Aorta (tissue), 5 donors: Measurements from ENCODE around the gene MPHOSPH9. TPM values are rescaled to one million over a fixed set of nuclear protein-coding genes. Genes with fewer than 3 reads are reported as not detected.
"Not testable (repeated sequence)": the region's sequence is repeated elsewhere in the genome, so short reads cannot be mapped to it uniquely, and the experiment has no call there.

ENCODE experiments used
- ATAC-seq: fragments of 200-7000 bp; cut with Tn5 transposase; one replicate; pipeline ENCODE4 v1.9.1; 2022; ENCODE audit warnings: moderate library complexity; ENCODE audit not compliant: low FRiP score
- DNase-seq, 2 donors: peaks; one replicate each; pipeline ENCODE4 v3.0.0-alpha.2; 2020
- H3K27ac ChIP-seq, 2 donors: one replicate each; pipeline ENCODE4 v1.5.1; 2013; ENCODE audit warnings: low read length in 2 of 2, mild to moderate bottlenecking in 2 of 2, moderate library complexity in 2 of 2, control low read depth in 1 of 2, inconsistent platforms in 1 of 2, low read depth in 1 of 2
- H3K27me3 ChIP-seq, 2 donors: one replicate each; pipeline ENCODE4 v1.6.1; 2013; ENCODE audit warnings: control low read depth in 1 of 2, low read length in 1 of 2, mild to moderate bottlenecking in 1 of 2, moderate library complexity in 1 of 2; ENCODE audit not compliant: insufficient read depth in 2 of 2, control insufficient read depth in 1 of 2
- H3K36me3 ChIP-seq, 2 donors: one replicate each; pipeline ENCODE4 v1.6.1; 2013; ENCODE audit warnings: control low read depth in 1 of 2, low read length in 1 of 2, mild to moderate bottlenecking in 1 of 2; ENCODE audit not compliant: insufficient read depth in 2 of 2, control insufficient read depth in 1 of 2
- H3K4me1 ChIP-seq, 2 donors: one replicate each; pipeline ENCODE4 v1.6.1; 2013; ENCODE audit warnings: low read length in 2 of 2, control low read depth in 1 of 2, mild to moderate bottlenecking in 1 of 2, moderate library complexity in 1 of 2; ENCODE audit not compliant: insufficient read depth in 2 of 2, control insufficient read depth in 1 of 2
- H3K4me3 ChIP-seq, 2 donors: one replicate each; pipeline ENCODE4 v1.5.1; 2013; ENCODE audit warnings: low read length in 2 of 2, control low read depth in 1 of 2, mild to moderate bottlenecking in 1 of 2
- H3K9me3 ChIP-seq: one replicate; pipeline ENCODE4 v1.6.1; 2013; ENCODE audit warnings: mild to moderate bottlenecking, low read length; ENCODE audit not compliant: control insufficient read depth
- WGBS, 2 donors: extraction: QIAGEN DNeasy Blood & Tissue Kit; methylation state at CpG; one replicate each; pipeline ENCODE4 v1.1.7; 2013; 5-methylcytosine and 5-hydroxymethylcytosine counted together
- intact Hi-C, 2 donors: fragments of 100-400 bp; cut with DNase I; formaldehyde crosslinking; loops; one replicate each; pipeline versions ENCODE4 v1.14.2 to v1.15.0; 2022
- polyA plus RNA-seq, 2 donors: library from polyadenylated mRNA; stranded (reverse); fragments of 200-250 nt; gene quantifications; one replicate each; pipeline ENCODE4 v1.2.3, GENCODE V29; 2013
- total RNA-seq, 2 donors: library from RNA; stranded (reverse); fragmentation: NEBNext Ultra II Directional; extraction: Animal tissue kit (Norgen Biotek cat#: 25700); gene quantifications; one replicate each; pipeline ENCODE4 v1.2.1, GENCODE V29; 2021
- donor health status: healthy with polysubstance abuse.
- donor health status: Bipolar disorder and iron deficiency.
- donor health status: DM: no; HTN: no; CAD: no.
- donor health status: DM: no; HTN: no; CAD: no.
- donor health status: DM: yes; HTN: yes; CAD: no.

MPHOSPH9 gene
- total and polyA plus RNA-seq, 4 donors: 2.0 to 25.1 (median 9.3) TPM

- Histone ChIP-seq H3K4me1 (no peaks in the 10 kb centered on the region), H3K27me3 (no peaks in the 10 kb centered on the region), H3K36me3 (no peaks in the 10 kb centered on the region), H3K4me3 (peak overlapping the region; percentile 45 to 68), H3K27ac (peak overlapping the region in 1 of 2 donors; percentile 75), H3K9me3 (no peaks in the 10 kb centered on the region)
- intact Hi-C loops: loop anchor here (2.0 to 10.0 kb wide), 5 partner anchors 81 to 369 kb away; partner anchors contain the start of genes OGFOD2 (in 2 of the 2) and PITPNM2 (in 1 of the 2)
- WGBS, 2 donors: 3 to 4% methylated on average over 42 of the region's 42 CpGs
- peak; percentile 30 for ATAC-seq
- no peak for DNase-seq
These were observed 766 bp upstream of the MPHOSPH9 start for GRCh38 chr12:123233505-123234308.

DNA sequence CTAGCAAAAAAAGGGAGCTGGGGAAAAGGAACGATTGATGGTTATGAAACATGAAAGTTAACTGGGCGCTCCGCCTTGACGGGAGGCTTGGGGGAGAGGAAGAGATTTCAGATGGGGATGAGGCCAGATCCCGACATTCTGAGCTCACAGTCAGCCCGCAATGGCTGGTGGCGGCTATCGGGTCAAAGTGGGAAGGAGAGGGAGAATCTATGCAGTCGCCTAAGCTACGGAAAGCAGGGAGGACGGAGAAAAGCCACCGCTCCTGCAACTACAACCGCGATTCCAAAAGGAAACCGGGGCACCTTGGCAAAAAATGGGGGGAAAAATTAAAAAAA lies 502 bp downstream of the MPHOSPH9 start:
- Histone ChIP-seq H3K36me3 (no peaks in the 10 kb centered on the region), H3K4me3 (peak overlapping the region; percentile 46 to 77), H3K27ac (peak overlapping the region in 1 of 2 donors; percentile 62), H3K27me3 (no peaks in the 10 kb centered on the region), H3K4me1 (no peaks in the 10 kb centered on the region), H3K9me3 (no peaks in the 10 kb centered on the region)
- ATAC-seq (no peak), DNase-seq (peak in 1 of 2 donors; percentile 76)
- intact Hi-C loops: loop anchor here (2.0 to 10.0 kb wide), 5 partner anchors 80 to 368 kb away; partner anchors contain the start of genes OGFOD2 (in 2 of the 2) and PITPNM2 (in 1 of the 2)
- 1% methylated on average over 15 of the region's 15 CpGs for WGBS, 2 donors

DNA sequence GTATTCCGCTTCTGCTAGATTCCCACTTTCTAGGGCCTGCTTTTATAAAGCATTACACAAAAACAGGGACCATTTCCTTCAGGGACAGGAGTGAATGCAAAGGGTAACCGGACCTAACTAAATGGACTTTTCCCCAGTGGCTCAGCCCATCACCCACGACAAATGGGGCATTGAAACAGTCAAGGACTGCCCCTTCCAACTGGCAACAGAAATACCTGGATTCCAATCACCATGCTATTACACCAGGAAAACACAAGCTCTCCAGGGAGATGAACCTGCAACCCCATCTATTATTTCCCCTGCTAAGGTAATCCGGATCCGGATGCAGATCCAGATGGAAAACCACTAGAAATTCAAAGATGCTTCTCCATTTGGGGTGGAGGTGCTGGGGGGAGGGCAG lies 1.0 kb downstream of the MPHOSPH9 start:
- ATAC-seq (no peak), DNase-seq (no peak)
- Histone ChIP-seq H3K9me3 (no peaks in the 10 kb centered on the region), H3K27ac (no peak overlapping the region), H3K27me3 (no peaks in the 10 kb centered on the region), H3K4me1 (no peaks in the 10 kb centered on the region), H3K4me3 (peak overlapping the region; percentile 46 to 77), H3K36me3 (no peaks in the 10 kb centered on the region)
- intact Hi-C loops: loop anchor here (2.0 to 10.0 kb wide), 5 partner anchors 80 to 367 kb away; partner anchors contain the start of genes OGFOD2 (in 2 of the 2) and PITPNM2 (in 1 of the 2)
- 16% methylated on average over 5 of the region's 5 CpGs for WGBS, 2 donors

GRCh38 chr12:123229051-123229450 lies 3.9 kb downstream of the MPHOSPH9 start:
- Histone ChIP-seq H3K36me3 (no peaks in the 10 kb centered on the region), H3K27ac (no peak overlapping the region), H3K4me1 (no peaks in the 10 kb centered on the region), H3K9me3 (no peaks in the 10 kb centered on the region), H3K27me3 (no peaks in the 10 kb centered on the region), H3K4me3 (no peak overlapping the region)
- 88 to 92% methylated on average over 3 of the region's 3 CpGs for WGBS, 2 donors
- no peak for DNase-seq
- ATAC-seq: no peak
- intact Hi-C loops: no loop called here

DNA sequence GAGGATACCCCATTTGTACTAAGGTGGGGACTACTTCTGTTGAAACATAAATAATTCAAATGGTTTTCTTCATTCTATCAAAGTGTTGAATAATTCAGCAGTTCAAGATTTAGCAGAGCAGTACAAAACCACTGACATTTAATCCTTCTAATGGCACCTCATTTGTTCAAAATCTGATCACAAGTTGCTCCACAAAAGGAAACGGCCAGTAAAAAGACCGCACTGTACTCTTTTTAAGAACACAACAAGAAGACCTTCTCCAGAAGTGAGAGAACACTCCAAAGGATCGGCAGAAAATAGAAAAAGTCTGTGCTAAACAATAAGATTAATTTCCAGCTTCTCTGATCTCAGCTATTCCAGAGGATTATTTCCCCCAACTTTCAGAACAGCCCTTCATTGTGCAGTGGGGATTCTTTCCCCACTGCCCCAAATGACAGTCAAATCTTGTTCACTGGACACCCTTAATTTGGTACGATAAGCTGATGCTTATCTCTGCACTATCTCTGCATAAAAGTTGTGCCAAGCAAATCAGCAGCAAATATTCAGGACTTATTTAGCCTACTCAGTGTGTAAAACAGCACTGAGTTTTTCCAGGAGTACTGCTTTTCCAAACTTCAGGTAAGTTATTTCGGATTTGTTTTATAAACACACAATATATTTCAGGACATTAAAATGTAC lies 5.2 kb downstream of the MPHOSPH9 start:
- intact Hi-C loops: no loop called here
- Histone ChIP-seq H3K9me3 (no peaks in the 10 kb centered on the region), H3K4me1 (no peaks in the 10 kb centered on the region), H3K27me3 (no peaks in the 10 kb centered on the region), H3K27ac (no peak overlapping the region), H3K4me3 (no peak overlapping the region), H3K36me3 (no peaks in the 10 kb centered on the region)
- DNase-seq (no peak), ATAC-seq (no peak)
- WGBS, 2 donors: 56 to 58% methylated on average over 5 of the region's 5 CpGs

DNA sequence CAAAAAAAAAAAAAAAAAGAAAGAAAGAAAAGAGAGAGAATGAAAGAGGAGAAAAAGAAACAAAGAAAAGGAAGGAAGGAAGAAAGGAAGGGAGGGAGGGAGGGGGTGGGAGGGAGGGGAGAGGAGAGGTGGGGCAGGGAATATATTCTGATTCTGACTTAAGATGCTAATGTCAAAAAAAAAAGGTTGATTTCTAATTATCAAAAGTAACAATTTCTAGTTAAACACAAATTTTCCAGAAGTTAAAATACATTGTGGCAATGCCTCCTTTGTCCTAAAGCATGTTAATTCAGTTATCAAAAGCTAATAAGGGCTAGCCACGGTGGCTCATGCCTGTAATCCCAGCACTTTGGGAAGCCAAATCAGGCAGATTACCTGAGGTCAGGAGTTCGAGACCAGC lies 7.5 kb downstream of the MPHOSPH9 start:
- intact Hi-C loops: no loop called here
- Histone ChIP-seq H3K27me3 (no peaks in the 10 kb centered on the region), H3K4me1 (no peaks in the 10 kb centered on the region), H3K36me3 (no peaks in the 10 kb centered on the region), H3K4me3 (no peak overlapping the region), H3K27ac (no peak overlapping the region), H3K9me3 (no peaks in the 10 kb centered on the region)
- DNase-seq (no peak), ATAC-seq (no peak)
- WGBS, 2 donors: 83 to 84% methylated on average over 2 of the region's 2 CpGs

- 90 to 93% methylated on average over 11 of the region's 11 CpGs for WGBS, 2 donors
- H3K9me3 ChIP-seq: no peaks in the 10 kb centered on the region
- no peaks in the 10 kb centered on the region for H3K4me1 ChIP-seq
- no peaks in the 10 kb centered on the region for H3K27me3 ChIP-seq
- no peak overlapping the region for H3K27ac ChIP-seq
- H3K36me3 ChIP-seq: no peaks in the 10 kb centered on the region
- intact Hi-C loops: no loop called here
- no peak overlapping the region for H3K4me3 ChIP-seq
- ATAC-seq (no peak), DNase-seq (no peak)
These were observed 9.7 kb downstream of the MPHOSPH9 start for GRCh38 chr12:123223241-123223668.

DNA sequence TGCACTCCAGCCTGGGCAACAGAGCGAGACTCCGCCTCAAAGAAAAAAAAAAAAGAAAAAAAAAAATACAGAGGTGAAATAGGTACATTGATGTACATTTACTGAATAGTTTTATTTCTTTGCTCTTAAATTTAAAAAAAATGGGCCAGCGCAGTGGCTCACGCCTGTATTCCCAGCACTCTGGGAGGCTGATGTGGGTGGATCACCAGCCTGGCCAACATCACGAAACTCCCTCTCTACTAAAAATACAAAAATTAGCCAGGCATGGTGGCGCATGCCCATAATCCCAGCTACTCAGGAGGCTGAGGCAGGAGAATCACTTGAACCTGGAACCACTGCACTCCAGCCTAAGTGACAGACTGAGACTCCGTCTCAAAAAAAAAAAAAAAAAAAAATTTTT lies 25.1 kb downstream of the MPHOSPH9 start:
- DNase-seq, H3K27ac ChIP-seq, H3K36me3 ChIP-seq, ATAC-seq, H3K4me3 ChIP-seq, H3K27me3 ChIP-seq, intact Hi-C loops, H3K4me1 ChIP-seq, H3K9me3 ChIP-seq: not testable (repeated sequence)
- 96 to 99% methylated on average over 7 of the region's 7 CpGs for WGBS, 2 donors
